ENCODE results near the gene CLBA1. TPM values are rescaled to one million over a fixed set of nuclear protein-coding genes. Genes with fewer than 3 reads are reported as not detected.

Gene CLBA1
- polyA plus RNA-seq, 3 donors from 2014 or later, result 0.37 to 0.57 TPM; not detected in 1

GRCh38 chr14:104984056-104984894 is 1.3 kb upstream of the CLBA1 start:
- H3K4me3 Mint-ChIP-seq, result peak overlapping the region; percentile 67 to 85 (median 76)
- DNase-seq, result no peak
- H3K4me1 Mint-ChIP-seq, result peaks cover 5 to 7% of the 10 kb centered on the region in 2 donors
- peak overlapping the region in 5 of 6 donors; percentile 53 to 90 (median 76) for H3K27ac Mint-ChIP-seq
- peaks cover 0 to 3% (median 0%) of the 10 kb centered on the region in 3 donors for H3K36me3 Mint-ChIP-seq
- peaks cover 1 to 7% (median 3%) of the 10 kb centered on the region in 3 donors for H3K27me3 Mint-ChIP-seq (ENCODE audit: low read depth in 3 of 3)
- H3K9me3 Mint-ChIP-seq, result no peaks in the 10 kb centered on the region

- peaks cover 5 to 7% of the 10 kb centered on the region in 2 donors for H3K4me1 Mint-ChIP-seq
- peaks cover 0 to 3% (median 0%) of the 10 kb centered on the region in 3 donors for H3K36me3 Mint-ChIP-seq
- H3K27me3 Mint-ChIP-seq (ENCODE audit: low read depth in 3 of 3), result peaks cover 3 to 7% (median 4%) of the 10 kb centered on the region in 3 donors
- H3K9me3 Mint-ChIP-seq, result no peaks in the 10 kb centered on the region
- peak overlapping the region in 5 of 6 donors; percentile 61 to 90 (median 72) for H3K27ac Mint-ChIP-seq
- DNase-seq, result no peak
- peak overlapping the region; percentile 52 to 79 (median 73) for H3K4me3 Mint-ChIP-seq
Observed at GRCh38 chr14:104986487-104987164, 1.0 kb downstream of the CLBA1 start.

GRCh38 chr14:104989236-104989950 is 3.8 kb downstream of the CLBA1 start:
- H3K36me3 Mint-ChIP-seq, result no peaks in the 10 kb centered on the region
- H3K9me3 Mint-ChIP-seq, result no peaks in the 10 kb centered on the region
- no peak for DNase-seq
- H3K27me3 Mint-ChIP-seq (ENCODE audit: low read depth in 3 of 3), result peaks cover 4 to 6% (median 5%) of the 10 kb centered on the region in 3 donors
- no peak overlapping the region for H3K4me3 Mint-ChIP-seq
- H3K27ac Mint-ChIP-seq, result no peak overlapping the region
- H3K4me1 Mint-ChIP-seq, result peaks cover 5% of the 10 kb centered on the region in 2 donors

- Mint-ChIP-seq H3K9me3 (no peaks in the 10 kb centered on the region), H3K36me3 (no peaks in the 10 kb centered on the region), H3K27ac (no peak overlapping the region), H3K4me3 (no peak overlapping the region), H3K27me3 (ENCODE audit: low read depth in 3 of 3) (peaks cover 3 to 5% (median 4%) of the 10 kb centered on the region in 3 donors), H3K4me1 (peaks cover 4 to 5% of the 10 kb centered on the region in 2 donors)
- DNase-seq, result no peak
Observed at GRCh38 chr14:104989951-104990303, 4.3 kb downstream of the CLBA1 start.

GRCh38 chr14:104991896-104992230 is 6.3 kb downstream of the CLBA1 start:
- peaks cover 0 to 5% (median 2%) of the 10 kb centered on the region in 3 donors for H3K27me3 Mint-ChIP-seq (ENCODE audit: low read depth in 3 of 3)
- H3K9me3 Mint-ChIP-seq, result no peaks in the 10 kb centered on the region
- DNase-seq, result no peak
- peaks cover 0 to 5% of the 10 kb centered on the region in 2 donors for H3K4me1 Mint-ChIP-seq
- peak overlapping the region in 2 of 6 donors; percentile 52 to 88 for H3K27ac Mint-ChIP-seq
- no peak overlapping the region for H3K4me3 Mint-ChIP-seq
- no peaks in the 10 kb centered on the region for H3K36me3 Mint-ChIP-seq

GRCh38 chr14:104992501-104992900 is 6.9 kb downstream of the CLBA1 start:
- H3K9me3 Mint-ChIP-seq, result no peaks in the 10 kb centered on the region
- H3K36me3 Mint-ChIP-seq, result no peaks in the 10 kb centered on the region
- H3K4me3 Mint-ChIP-seq, result no peak overlapping the region
- H3K27ac Mint-ChIP-seq, result peak overlapping the region in 2 of 6 donors; percentile 21 to 53
- DNase-seq, result no peak
- H3K4me1 Mint-ChIP-seq, result no peaks in the 10 kb centered on the region
- peaks cover 0 to 2% (median 2%) of the 10 kb centered on the region in 3 donors for H3K27me3 Mint-ChIP-seq (ENCODE audit: low read depth in 3 of 3)

GRCh38 chr14:104993306-104993705 is 7.7 kb downstream of the CLBA1 start:
- Mint-ChIP-seq H3K4me1 (no peaks in the 10 kb centered on the region), H3K36me3 (no peaks in the 10 kb centered on the region), H3K9me3 (no peaks in the 10 kb centered on the region), H3K4me3 (no peak overlapping the region), H3K27me3 (ENCODE audit: low read depth in 3 of 3) (peaks cover 0 to 2% (median 2%) of the 10 kb centered on the region in 3 donors), H3K27ac (no peak overlapping the region)
- no peak for DNase-seq

- no peak for DNase-seq
- H3K4me1 Mint-ChIP-seq, result no peaks in the 10 kb centered on the region
- H3K36me3 Mint-ChIP-seq, result no peaks in the 10 kb centered on the region
- H3K4me3 Mint-ChIP-seq, result no peak overlapping the region
- no peaks in the 10 kb centered on the region for H3K9me3 Mint-ChIP-seq
- H3K27ac Mint-ChIP-seq, result peak overlapping the region in 1 of 6 donors; percentile 60
- H3K27me3 Mint-ChIP-seq (ENCODE audit: low read depth in 3 of 3), result peaks cover 0 to 2% (median 2%) of the 10 kb centered on the region in 3 donors
Observed at GRCh38 chr14:104993808-104994591, 8.4 kb downstream of the CLBA1 start.

GRCh38 chr14:104994978-104995377 is 9.4 kb downstream of the CLBA1 start:
- no peaks in the 10 kb centered on the region for H3K9me3 Mint-ChIP-seq
- H3K27me3 Mint-ChIP-seq (ENCODE audit: low read depth in 3 of 3), result peaks cover 0 to 2% (median 2%) of the 10 kb centered on the region in 3 donors
- H3K4me3 Mint-ChIP-seq, result no peak overlapping the region
- no peaks in the 10 kb centered on the region for H3K36me3 Mint-ChIP-seq
- H3K4me1 Mint-ChIP-seq, result no peaks in the 10 kb centered on the region
- no peak overlapping the region for H3K27ac Mint-ChIP-seq
- no peak for DNase-seq

GRCh38 chr14:104996032-104996431 is 10.4 kb downstream of the CLBA1 start:
- no peak overlapping the region for H3K27ac Mint-ChIP-seq
- H3K4me3 Mint-ChIP-seq, result no peak overlapping the region
- no peaks in the 10 kb centered on the region for H3K9me3 Mint-ChIP-seq
- H3K27me3 Mint-ChIP-seq (ENCODE audit: low read depth in 3 of 3), result peaks cover 0 to 2% (median 0%) of the 10 kb centered on the region in 3 donors
- no peaks in the 10 kb centered on the region for H3K4me1 Mint-ChIP-seq
- DNase-seq, result no peak
- no peaks in the 10 kb centered on the region for H3K36me3 Mint-ChIP-seq

GRCh38 chr14:104996483-104996882 is 10.9 kb downstream of the CLBA1 start:
- no peak overlapping the region for H3K27ac Mint-ChIP-seq
- H3K4me3 Mint-ChIP-seq, result no peak overlapping the region
- H3K36me3 Mint-ChIP-seq, result no peaks in the 10 kb centered on the region
- peaks cover 0 to 2% (median 0%) of the 10 kb centered on the region in 3 donors for H3K27me3 Mint-ChIP-seq (ENCODE audit: low read depth in 3 of 3)
- no peaks in the 10 kb centered on the region for H3K9me3 Mint-ChIP-seq
- DNase-seq, result no peak
- no peaks in the 10 kb centered on the region for H3K4me1 Mint-ChIP-seq

GRCh38 chr14:104998801-104999200 is 13.2 kb downstream of the CLBA1 start:
- Mint-ChIP-seq H3K27me3 (ENCODE audit: low read depth in 3 of 3) (no peaks in the 10 kb centered on the region), H3K36me3 (no peaks in the 10 kb centered on the region), H3K4me1 (no peaks in the 10 kb centered on the region), H3K4me3 (no peak overlapping the region), H3K9me3 (no peaks in the 10 kb centered on the region), H3K27ac (no peak overlapping the region)
- DNase-seq, result no peak

GRCh38 chr14:104999361-104999760 is 13.8 kb downstream of the CLBA1 start:
- H3K4me1 Mint-ChIP-seq, result no peaks in the 10 kb centered on the region
- no peak overlapping the region for H3K4me3 Mint-ChIP-seq
- H3K9me3 Mint-ChIP-seq, result no peaks in the 10 kb centered on the region
- no peak for DNase-seq
- no peak overlapping the region for H3K27ac Mint-ChIP-seq
- no peaks in the 10 kb centered on the region for H3K36me3 Mint-ChIP-seq
- H3K27me3 Mint-ChIP-seq (ENCODE audit: low read depth in 3 of 3), result no peaks in the 10 kb centered on the region
